GM12801 (cell line): Measurements from ENCODE around the gene LRP1B.

ENCODE experiments used
- CTCF ChIP-seq: IDR thresholded peaks from one replicate; pipeline ENCODE4 v1.5.1; 2011; ENCODE audit warnings: control low read depth; ENCODE audit not compliant: insufficient read length; ENCODE audit errors: extremely low read depth

LRP1B gene

DNA sequence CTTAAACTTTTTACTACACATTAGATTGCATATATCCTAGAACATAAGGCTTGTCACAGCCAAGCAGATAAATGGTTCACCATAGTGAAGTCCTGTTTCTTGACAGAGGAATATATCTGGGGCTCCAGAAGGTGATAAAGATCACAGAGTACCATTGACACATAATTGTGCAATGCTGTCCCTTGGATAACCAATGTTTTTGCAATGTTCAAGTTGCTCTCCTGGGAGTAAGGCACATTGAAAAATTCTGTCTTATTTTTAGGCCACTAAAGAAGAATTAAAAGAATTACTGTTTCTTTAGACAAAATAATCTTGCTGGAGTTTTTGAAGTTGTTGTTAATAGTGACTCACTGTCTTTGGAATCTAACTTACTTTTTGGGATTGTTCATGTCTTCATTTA lies 1132.8 kb downstream of the LRP1B start:
- no peak for TF ChIP-seq CTCF

DNA sequence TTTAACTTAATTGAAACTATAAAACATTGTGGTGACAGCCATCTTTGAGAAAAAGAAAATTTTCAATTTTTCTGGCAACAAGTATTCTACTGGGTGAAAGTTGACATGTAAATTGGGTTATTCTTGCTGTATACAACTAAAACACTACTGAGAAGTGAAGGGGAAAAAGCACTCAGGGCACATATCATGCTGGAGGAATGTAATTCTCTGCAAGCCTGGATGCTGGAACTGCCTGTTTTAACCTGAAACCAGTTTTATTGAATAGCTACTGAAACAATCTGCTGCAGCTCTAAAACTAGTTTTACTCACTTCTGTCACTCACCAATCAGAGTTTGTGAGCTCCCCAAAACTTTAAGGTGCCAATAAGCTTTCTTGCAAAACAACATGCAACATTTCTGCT lies 1136.0 kb downstream of the LRP1B start:
- no peak for TF ChIP-seq CTCF

DNA sequence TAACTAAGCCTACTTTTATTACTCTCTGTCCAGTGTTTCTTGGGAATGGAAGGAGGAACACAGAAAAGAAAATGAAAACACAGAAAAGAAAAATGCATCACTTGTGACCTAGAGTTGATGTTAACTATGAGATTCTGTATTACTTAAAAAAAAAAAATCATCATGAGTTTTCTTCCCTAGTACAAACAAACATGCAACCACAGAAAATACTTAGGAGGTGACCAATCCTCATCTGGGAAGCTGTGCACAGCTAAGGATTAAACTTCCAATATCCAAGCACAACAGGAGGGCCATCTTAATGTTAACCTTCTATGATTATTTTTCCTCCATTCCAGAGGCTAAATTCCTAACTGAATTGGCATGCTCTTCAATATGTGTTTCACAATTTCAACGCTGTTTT lies 1140.4 kb downstream of the LRP1B start:
- no peak for TF ChIP-seq CTCF

GRCh38 chr2:140988597-140988996 lies 1142.2 kb downstream of the LRP1B start:
- TF ChIP-seq CTCF = no peak

DNA sequence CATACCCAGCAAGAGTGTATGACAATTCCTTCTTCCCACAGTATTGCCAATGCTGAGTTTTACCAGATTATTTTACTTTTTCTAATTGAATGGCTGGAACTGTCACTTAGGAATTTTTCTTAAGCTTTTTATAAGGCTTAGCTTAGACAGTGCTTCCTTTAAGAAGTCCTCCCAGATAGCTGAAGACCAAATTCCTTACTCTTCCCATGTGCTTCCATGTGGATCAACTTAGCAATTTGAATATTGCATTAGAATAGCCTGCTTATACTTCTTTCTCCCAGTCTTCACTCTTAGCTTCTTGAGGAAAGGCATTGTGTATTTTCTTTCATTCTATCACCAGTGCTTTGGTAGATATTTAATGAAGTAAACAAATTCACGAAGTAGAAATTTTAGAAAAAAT lies 1144.4 kb downstream of the LRP1B start:
- no peak for TF ChIP-seq CTCF

DNA sequence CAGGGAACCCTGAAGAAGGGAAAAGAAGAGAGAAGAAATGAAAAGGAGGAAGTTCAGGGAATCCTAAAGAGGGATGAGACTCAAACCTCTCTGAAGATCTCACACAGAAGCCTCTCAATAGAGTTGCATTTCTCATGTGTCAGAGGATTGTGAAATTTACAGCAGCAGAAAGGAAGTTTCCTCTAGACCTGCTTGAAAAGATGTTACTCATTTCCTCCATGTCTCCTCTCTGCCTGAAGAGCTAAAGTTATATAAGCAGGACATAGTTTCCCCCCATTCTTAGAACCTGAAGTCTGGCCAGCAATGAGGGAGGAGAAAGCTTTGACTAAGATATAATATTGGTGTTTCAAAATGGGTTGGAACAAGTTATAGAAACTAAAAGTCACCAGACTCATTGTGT lies 1155.6 kb downstream of the LRP1B start:
- no peak for TF ChIP-seq CTCF

DNA sequence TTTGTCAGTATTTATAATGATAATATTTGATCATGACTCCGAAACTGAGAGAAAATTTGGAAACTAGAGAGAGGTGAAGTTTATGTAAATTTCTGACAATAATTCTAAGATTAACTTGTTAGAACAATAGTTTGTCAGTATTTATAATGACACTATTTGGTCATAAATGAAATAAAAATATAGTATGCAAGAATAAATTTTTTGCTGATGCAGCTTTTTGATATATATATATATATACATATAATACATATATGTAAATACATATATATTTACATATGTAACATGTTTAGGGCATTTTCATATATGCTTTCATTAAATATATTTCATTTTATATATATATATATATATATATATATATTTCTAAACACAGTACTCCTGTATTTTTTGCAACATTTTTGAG lies 1158.1 kb downstream of the LRP1B start:
- no peak for TF ChIP-seq CTCF

DNA sequence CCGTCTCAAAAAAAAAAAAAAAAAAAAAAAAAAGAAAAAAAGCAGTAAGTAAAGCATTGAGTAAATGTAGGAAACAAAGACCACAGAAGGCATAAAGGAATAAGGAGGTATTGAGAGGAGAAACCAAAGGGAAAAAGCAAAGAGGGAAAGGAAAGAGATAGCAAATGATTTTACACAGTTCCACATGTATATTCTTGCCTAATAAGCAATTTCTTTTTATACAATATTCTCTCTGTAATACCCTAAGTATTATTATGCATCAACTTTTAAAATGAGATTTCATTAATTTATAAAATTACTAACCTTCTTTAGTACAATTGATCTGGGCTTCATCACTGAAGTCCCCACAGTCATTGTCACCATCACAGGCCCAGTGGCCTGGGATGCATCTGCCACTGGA lies 1180.9 kb downstream of the LRP1B start:
- no peak for TF ChIP-seq CTCF
